ENCODE results near the gene KMT5B. TPM values are rescaled to one million over a fixed set of nuclear protein-coding genes. Genes with fewer than 3 reads are reported as not detected.
A peak's percentile ranks its signal among the peaks of the same experiment; 100 is the strongest.
"Not testable (repeated sequence)": the region's sequence is repeated elsewhere in the genome, so short reads cannot be mapped to it uniquely, and the experiment has no call there.

The KMT5B gene
- total and polyA plus RNA-seq, 9 donors, result 25.5 to 59.1 (median 50.4) TPM

- Histone ChIP-seq H3K4me3 (no peak overlapping the region), H3K4me1 (ENCODE audit: insufficient read depth) (peaks cover 9% of the 10 kb centered on the region), H3K36me3 (no peaks in the 10 kb centered on the region), H3K27ac (peak overlapping the region; percentile 23 to 73), H3K27me3 (no peaks in the 10 kb centered on the region), H3K9me3 (no peaks in the 10 kb centered on the region)
- intact Hi-C loops (cut with DNase I), result loop anchor here (2.0 to 10.0 kb wide), 6 partner anchors 41 to 190 kb away; no protein-coding TSS in a partner anchor
- 3 to 14% (median 5%) methylated on average over 9 of the region's 9 CpGs for WGBS, 3 donors
- DNase-seq, result peak in 4 of 5 donors; percentile 63 to 79 (median 70)
- TF ChIP-seq CTCF (IDR thresholded peaks at IDR 0.05) (peak in 1 of 3 donors; percentile 8), POLR2A (IDR thresholded peaks at IDR 0.05) (no peak), EP300 (IDR thresholded peaks at IDR 0.05) (peak; percentile 16)
Observed at GRCh38 chr11:68256331-68256741, 43.2 kb upstream of the KMT5B start.

GRCh38 chr11:68255526-68255925 lies 42.4 kb upstream of the KMT5B start:
- H3K27ac ChIP-seq, result peak overlapping the region in 1 of 2 donors; percentile 73

GRCh38 chr11:68254421-68254820 lies 41.3 kb upstream of the KMT5B start:
- WGBS, 3 donors, result 90 to 97% (median 94%) methylated on average over 14 of the region's 14 CpGs
- no peak for DNase-seq
- no peak for TF ChIP-seq CTCF (IDR thresholded peaks at IDR 0.05)
- no peak for TF ChIP-seq POLR2A (IDR thresholded peaks at IDR 0.05)
- TF ChIP-seq EP300 (IDR thresholded peaks at IDR 0.05), result no peak
- Histone ChIP-seq H3K27me3 (no peaks in the 10 kb centered on the region), H3K27ac (no peak overlapping the region), H3K4me3 (no peak overlapping the region), H3K4me1 (ENCODE audit: insufficient read depth) (peaks cover 9% of the 10 kb centered on the region), H3K9me3 (no peaks in the 10 kb centered on the region), H3K36me3 (no peaks in the 10 kb centered on the region)
- intact Hi-C loops (cut with DNase I), result loop anchor here in 1 of 4 donors (10.0 kb wide), 1 partner anchor 190 kb away; no protein-coding TSS in a partner anchor

More at GRCh38 chr11:68255526-68255925, 42.4 kb upstream of the KMT5B start:
- H3K27me3 ChIP-seq, result no peaks in the 10 kb centered on the region
- WGBS, 3 donors, result 53 to 59% (median 57%) methylated on average over 13 of the region's 13 CpGs
- no peaks in the 10 kb centered on the region for H3K36me3 ChIP-seq
- peaks cover 9% of the 10 kb centered on the region for H3K4me1 ChIP-seq (ENCODE audit: insufficient read depth)
- DNase-seq, result peak in 1 of 5 donors; percentile 32
- H3K4me3 ChIP-seq, result no peak overlapping the region
- H3K9me3 ChIP-seq, result no peaks in the 10 kb centered on the region
- TF ChIP-seq EP300 (IDR thresholded peaks at IDR 0.05) (no peak), CTCF (IDR thresholded peaks at IDR 0.05) (no peak)
- intact Hi-C loops (cut with DNase I), result loop anchor here (5.0 to 10.0 kb wide), 4 partner anchors 42 to 189 kb away; no protein-coding TSS in a partner anchor

GRCh38 chr11:68251765-68252164 lies 38.7 kb upstream of the KMT5B start:
- Histone ChIP-seq H3K36me3 (no peaks in the 10 kb centered on the region), H3K27me3 (no peaks in the 10 kb centered on the region), H3K4me3 (no peak overlapping the region), H3K9me3 (no peaks in the 10 kb centered on the region), H3K27ac (no peak overlapping the region), H3K4me1 (ENCODE audit: insufficient read depth) (peaks cover 6% of the 10 kb centered on the region)
- no peak for TF ChIP-seq POLR2A (IDR thresholded peaks at IDR 0.05)
- TF ChIP-seq EP300 (IDR thresholded peaks at IDR 0.05), result no peak
- TF ChIP-seq CTCF (IDR thresholded peaks at IDR 0.05), result no peak
- WGBS, 3 donors, result 87 to 95% (median 91%) methylated on average over 3 of the region's 3 CpGs
- no peak for DNase-seq
- intact Hi-C loops (cut with DNase I), result loop anchor here in 1 of 4 donors (10.0 kb wide), 1 partner anchor 193 kb away; no protein-coding TSS in a partner anchor

- H3K4me3 ChIP-seq; intact Hi-C loops (cut with DNase I); H3K4me1 ChIP-seq (ENCODE audit: insufficient read depth); H3K27ac ChIP-seq; H3K36me3 ChIP-seq; DNase-seq; H3K27me3 ChIP-seq; H3K9me3 ChIP-seq: not testable (repeated sequence)
- 82 to 87% (median 83%) methylated on average over 5 of the region's 5 CpGs for WGBS, 3 donors
Observed at GRCh38 chr11:68244912-68245311, 31.8 kb upstream of the KMT5B start.

- H3K27me3 ChIP-seq; DNase-seq; H3K27ac ChIP-seq; H3K36me3 ChIP-seq; H3K4me3 ChIP-seq; H3K9me3 ChIP-seq; intact Hi-C loops (cut with DNase I); H3K4me1 ChIP-seq (ENCODE audit: insufficient read depth): not testable (repeated sequence)
- 89 to 100% (median 95%) methylated on average over 1 of the region's 1 CpG for WGBS, 3 donors
Observed at GRCh38 chr11:68243847-68244246, 30.8 kb upstream of the KMT5B start.

All from ovary (tissue), 9 donors.